Measurements from ENCODE around the gene CSAD. TPM values are rescaled to one million over a fixed set of nuclear protein-coding genes. Genes with fewer than 3 reads are reported as not detected.

The CSAD gene
- total and polyA plus RNA-seq, 2 of the 13 experiments (the other 11 are each of a cell fraction or from before 2014, with no cell fraction given) = 7.2 to 23.5 TPM

DNA sequence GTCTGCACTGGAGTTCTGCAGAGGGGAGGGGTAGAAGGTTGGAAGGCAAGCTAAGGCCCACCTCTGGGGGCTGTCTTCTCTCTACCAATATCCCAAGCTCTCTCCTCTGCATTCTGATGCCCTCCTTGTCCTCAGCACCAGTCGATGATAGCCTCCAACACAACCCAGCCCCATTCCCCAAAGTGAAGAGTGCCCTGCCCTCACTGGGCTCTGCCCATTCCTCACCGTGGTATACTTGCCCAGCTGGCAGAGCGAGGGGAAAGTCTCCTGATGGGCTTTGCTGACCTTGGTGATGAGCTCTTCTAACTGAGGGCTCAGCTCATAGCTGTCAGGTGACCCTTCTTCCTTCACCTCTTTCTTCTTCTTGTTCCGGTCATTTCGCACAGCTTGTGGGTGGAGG, 33.5 kb upstream of the CSAD start:
- in situ Hi-C loops (cut with HindIII; ENCODE audit: extremely low pct_ligation_motif_present, low pct_unique_long_range_greater_than_20kb) (loop anchor here (5.0 kb wide), 1 partner anchor 73 kb away; no protein-coding TSS in a partner anchor), intact Hi-C loops (cut with micrococcal nuclease; ENCODE audit: unreplicated experiment) (loop anchor here (5.0 kb wide), 1 partner anchor 38 kb away; a partner anchor contains a TSS)
- H4K20me1 ChIP-seq (ENCODE audit: insufficient read depth, low read length) = no peaks in the 10 kb centered on the region
- CTCF ChIA-PET (ENCODE audit: low intra/inter-chr PET ratio, low total read pairs) = interaction anchor here (1.5 to 4.4 kb wide), 3 partner anchors 37 to 131 kb away, joined by 4 to 66 read pairs (median 21); a partner anchor contains a TSS
- FAIRE-seq = no peak
- WGBS (ENCODE audit: low lambda C conversion rate) = 85% methylated on average over 5 of the region's 5 CpGs
- TF ChIP-seq, protein P1, sequence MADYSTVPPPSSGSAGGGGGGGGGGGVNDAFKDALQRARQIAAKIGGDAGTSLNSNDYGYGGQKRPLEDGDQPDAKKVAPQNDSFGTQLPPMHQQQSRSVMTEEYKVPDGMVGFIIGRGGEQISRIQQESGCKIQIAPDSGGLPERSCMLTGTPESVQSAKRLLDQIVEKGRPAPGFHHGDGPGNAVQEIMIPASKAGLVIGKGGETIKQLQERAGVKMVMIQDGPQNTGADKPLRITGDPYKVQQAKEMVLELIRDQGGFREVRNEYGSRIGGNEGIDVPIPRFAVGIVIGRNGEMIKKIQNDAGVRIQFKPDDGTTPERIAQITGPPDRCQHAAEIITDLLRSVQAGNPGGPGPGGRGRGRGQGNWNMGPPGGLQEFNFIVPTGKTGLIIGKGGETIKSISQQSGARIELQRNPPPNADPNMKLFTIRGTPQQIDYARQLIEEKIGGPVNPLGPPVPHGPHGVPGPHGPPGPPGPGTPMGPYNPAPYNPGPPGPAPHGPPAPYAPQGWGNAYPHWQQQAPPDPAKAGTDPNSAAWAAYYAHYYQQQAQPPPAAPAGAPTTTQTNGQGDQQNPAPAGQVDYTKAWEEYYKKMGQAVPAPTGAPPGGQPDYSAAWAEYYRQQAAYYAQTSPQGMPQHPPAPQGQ (CRISPR knock-in tag; IDR thresholded peaks at IDR 0.05; ENCODE audit: borderline replicate concordance) = no peak
- BruUV-seq (replicated peaks) = no TSS peak
- H2AFZ ChIP-seq (ENCODE audit: low read length) = no peak overlapping the region
- H3K4me3 ChIP-seq (replicated peaks in 1 of 3; ENCODE audit: insufficient read depth in 1 of 3, low read depth in 2 of 3, low read length in 3 of 3) = no peak overlapping the region
- H3K36me3 ChIP-seq (replicated peaks in 1 of 2; ENCODE audit: control insufficient read depth in 1 of 2, insufficient read depth in 2 of 2, low read length in 2 of 2) = no peaks in the 10 kb centered on the region; a peak in 1 of 5 replicates
- peaks cover 54% of the 10 kb centered on the region for H3K4me1 ChIP-seq (ENCODE audit: insufficient read depth, low read length)
- no peak overlapping the region for H3K9ac ChIP-seq (ENCODE audit: insufficient read depth, low read depth, low read length)
- no peak overlapping the region for H3K27ac ChIP-seq (ENCODE audit: extremely low read length, insufficient read depth, low read length)
- DNase-seq (ENCODE audit: low spot score) = no peak
- H3K27me3 ChIP-seq (ENCODE audit: control insufficient read depth in 1 of 2, insufficient read depth in 2 of 2, low read length in 2 of 2) = peaks cover 0 to 2% of the 10 kb centered on the region in 2 experiments; a peak in 2 of 5 replicates
- no peaks in the 10 kb centered on the region for H3K9me3 ChIP-seq (ENCODE audit: low read length)
- no peak overlapping the region for H3K4me2 ChIP-seq (ENCODE audit: low read depth, low read length)
- POLR2A ChIA-PET = interaction anchor here (2.0 kb wide), 1 partner anchor 81 kb away, joined by 8 read pairs; the partner anchor contains the start of gene PFDN5
- H3K79me2 ChIP-seq (ENCODE audit: insufficient read depth, low read length) = no peaks in the 10 kb centered on the region
- no peak for ATAC-seq

DNA sequence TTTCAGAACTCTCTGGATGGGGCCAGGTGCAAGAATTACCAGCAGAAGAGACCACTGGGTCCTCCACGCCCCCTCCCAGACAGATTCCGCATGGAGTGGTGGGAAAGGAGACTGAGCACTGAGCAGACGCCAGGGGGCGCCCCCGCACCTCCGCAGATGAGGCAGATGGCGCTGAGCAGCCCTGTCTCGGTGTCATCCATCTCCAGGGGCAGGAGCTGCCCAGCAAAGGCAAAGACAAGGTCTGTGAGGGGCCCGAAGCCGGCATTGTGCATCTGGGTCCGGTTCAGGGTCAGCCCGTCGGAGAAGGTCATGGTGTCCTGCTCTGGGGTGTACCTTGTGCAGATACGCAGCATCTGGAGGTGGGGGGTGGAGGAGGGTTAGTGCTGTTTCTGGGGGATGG, 32.6 kb upstream of the CSAD start:
- no peaks in the 10 kb centered on the region for H3K9me3 ChIP-seq (ENCODE audit: low read length)
- no peaks in the 10 kb centered on the region for H4K20me1 ChIP-seq (ENCODE audit: insufficient read depth, low read length)
- BruUV-seq (replicated peaks) = no TSS peak
- no peaks in the 10 kb centered on the region; a peak in 1 of 5 replicates for H3K36me3 ChIP-seq (replicated peaks in 1 of 2; ENCODE audit: control insufficient read depth in 1 of 2, insufficient read depth in 2 of 2, low read length in 2 of 2)
- FAIRE-seq = peak; percentile 50
- no peaks in the 10 kb centered on the region for H3K27me3 ChIP-seq (ENCODE audit: control insufficient read depth in 1 of 2, insufficient read depth in 2 of 2, low read length in 2 of 2)
- peaks cover 54% of the 10 kb centered on the region for H3K4me1 ChIP-seq (ENCODE audit: insufficient read depth, low read length)
- intact Hi-C loops (cut with micrococcal nuclease; ENCODE audit: unreplicated experiment) (loop anchor here (1.0 to 5.0 kb wide), 3 partner anchors 39 to 74 kb away; partner anchors contain the start of gene ESPL1), in situ Hi-C loops (cut with HindIII; ENCODE audit: extremely low pct_ligation_motif_present, low pct_unique_long_range_greater_than_20kb) (loop anchor here (5.0 kb wide), 1 partner anchor 74 kb away; no protein-coding TSS in a partner anchor)
- no peak overlapping the region for H2AFZ ChIP-seq (ENCODE audit: low read length)
- CTCF ChIA-PET (ENCODE audit: low intra/inter-chr PET ratio, low total read pairs) = interaction anchor here (0.7 to 4.4 kb wide), 4 partner anchors 38 to 132 kb away, joined by 4 to 66 read pairs (median 13); partner anchors contain the start of gene ESPL1
- no peak overlapping the region for H3K4me3 ChIP-seq (replicated peaks in 1 of 3; ENCODE audit: insufficient read depth in 1 of 3, low read depth in 2 of 3, low read length in 3 of 3)
- ATAC-seq = peak; percentile 89
- H3K9ac ChIP-seq (ENCODE audit: insufficient read depth, low read depth, low read length) = no peak overlapping the region
- 8% methylated on average over 13 of the region's 14 CpGs for WGBS (ENCODE audit: low lambda C conversion rate)
- POLR2A ChIA-PET = interaction anchor here (0.7 to 2.0 kb wide), 2 partner anchors 82 to 108 kb away, joined by 3 to 8 read pairs; partner anchors contain the start of genes AAAS and PFDN5
- no peak overlapping the region for H3K27ac ChIP-seq (ENCODE audit: extremely low read length, insufficient read depth, low read length)
- H3K4me2 ChIP-seq (ENCODE audit: low read depth, low read length) = no peak overlapping the region
- no peaks in the 10 kb centered on the region for H3K79me2 ChIP-seq (ENCODE audit: insufficient read depth, low read length)
- peak; percentile 59 for DNase-seq (ENCODE audit: low spot score)
- TF ChIP-seq BHLHE40 (IDR thresholded peaks at IDR 0.05; ENCODE audit: low read length) (no peak), ATM (IDR thresholded peaks at IDR 0.05; ENCODE audit: borderline replicate concordance) (no peak), STAG1 (CRISPR knock-in tag; IDR thresholded peaks at IDR 0.05) (peak; percentile 95), SAP130 (CRISPR knock-in tag; IDR thresholded peaks at IDR 0.05; ENCODE audit: low read depth) (peak; percentile 26; the same call in 1 of the 2 replicates), NFATC3 (CRISPR knock-in tag; IDR thresholded peaks at IDR 0.05) (no peak), BCL6 (CRISPR knock-in tag; IDR thresholded peaks at IDR 0.05) (0 out of 2 replicates have a peak, but pooled peaks have one; percentile 6), ELF1 (CRISPR knock-in tag; IDR thresholded peaks at IDR 0.05) (no peak), MED8 (CRISPR knock-in tag; IDR thresholded peaks at IDR 0.05; ENCODE audit: insufficient replicate concordance) (no peak), ZNF768 (CRISPR knock-in tag; IDR thresholded peaks at IDR 0.05) (peak; percentile 36; the same call in 1 of the 2 replicates), SMC3 (IDR thresholded peaks at IDR 0.05; ENCODE audit: low read length) (peak; percentile 67), HCFC1 (IDR thresholded peaks at IDR 0.05; ENCODE audit: low read depth, low read length) (0 out of 2 replicates have a peak, but pooled peaks have one; percentile 34)
- TF ChIP-seq, protein P2, sequence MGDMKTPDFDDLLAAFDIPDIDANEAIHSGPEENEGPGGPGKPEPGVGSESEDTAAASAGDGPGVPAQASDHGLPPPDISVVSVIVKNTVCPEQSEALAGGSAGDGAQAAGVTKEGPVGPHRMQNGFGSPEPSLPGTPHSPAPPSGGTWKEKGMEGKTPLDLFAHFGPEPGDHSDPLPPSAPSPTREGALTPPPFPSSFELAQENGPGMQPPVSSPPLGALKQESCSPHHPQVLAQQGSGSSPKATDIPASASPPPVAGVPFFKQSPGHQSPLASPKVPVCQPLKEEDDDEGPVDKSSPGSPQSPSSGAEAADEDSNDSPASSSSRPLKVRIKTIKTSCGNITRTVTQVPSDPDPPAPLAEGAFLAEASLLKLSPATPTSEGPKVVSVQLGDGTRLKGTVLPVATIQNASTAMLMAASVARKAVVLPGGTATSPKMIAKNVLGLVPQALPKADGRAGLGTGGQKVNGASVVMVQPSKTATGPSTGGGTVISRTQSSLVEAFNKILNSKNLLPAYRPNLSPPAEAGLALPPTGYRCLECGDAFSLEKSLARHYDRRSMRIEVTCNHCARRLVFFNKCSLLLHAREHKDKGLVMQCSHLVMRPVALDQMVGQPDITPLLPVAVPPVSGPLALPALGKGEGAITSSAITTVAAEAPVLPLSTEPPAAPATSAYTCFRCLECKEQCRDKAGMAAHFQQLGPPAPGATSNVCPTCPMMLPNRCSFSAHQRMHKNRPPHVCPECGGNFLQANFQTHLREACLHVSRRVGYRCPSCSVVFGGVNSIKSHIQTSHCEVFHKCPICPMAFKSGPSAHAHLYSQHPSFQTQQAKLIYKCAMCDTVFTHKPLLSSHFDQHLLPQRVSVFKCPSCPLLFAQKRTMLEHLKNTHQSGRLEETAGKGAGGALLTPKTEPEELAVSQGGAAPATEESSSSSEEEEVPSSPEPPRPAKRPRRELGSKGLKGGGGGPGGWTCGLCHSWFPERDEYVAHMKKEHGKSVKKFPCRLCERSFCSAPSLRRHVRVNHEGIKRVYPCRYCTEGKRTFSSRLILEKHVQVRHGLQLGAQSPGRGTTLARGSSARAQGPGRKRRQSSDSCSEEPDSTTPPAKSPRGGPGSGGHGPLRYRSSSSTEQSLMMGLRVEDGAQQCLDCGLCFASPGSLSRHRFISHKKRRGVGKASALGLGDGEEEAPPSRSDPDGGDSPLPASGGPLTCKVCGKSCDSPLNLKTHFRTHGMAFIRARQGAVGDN (CRISPR knock-in tag; IDR thresholded peaks at IDR 0.05) = peak; percentile 65

Data from HepG2 (cell line).